Fibroblast of mammary gland (primary cell): Measurements from ENCODE around the gene EXD2.
"Not testable (repeated sequence)": the region's sequence is repeated elsewhere in the genome, so short reads cannot be mapped to it uniquely, and the experiment has no call there.

Experiments used
- DNase-seq: peaks from one replicate; pipeline ENCODE4 v3.0.0-alpha.2; 2010; ENCODE audit warnings: low read depth
- H3K4me3 ChIP-seq: 2 replicates; pipeline ENCODE4 v1.5.1; 2011; ENCODE audit warnings: low read depth, mild to moderate bottlenecking, low read length, moderate library complexity; ENCODE audit not compliant: control insufficient read depth
- TF ChIP-seq, protein P1 (sequence below): conservative IDR thresholded peaks from 2 replicates; pipeline ENCODE4 v1.5.1; 2011; ENCODE audit warnings: low read depth, low read length, inconsistent platforms; ENCODE audit not compliant: control insufficient read depth, insufficient read depth

Gene EXD2

DNA sequence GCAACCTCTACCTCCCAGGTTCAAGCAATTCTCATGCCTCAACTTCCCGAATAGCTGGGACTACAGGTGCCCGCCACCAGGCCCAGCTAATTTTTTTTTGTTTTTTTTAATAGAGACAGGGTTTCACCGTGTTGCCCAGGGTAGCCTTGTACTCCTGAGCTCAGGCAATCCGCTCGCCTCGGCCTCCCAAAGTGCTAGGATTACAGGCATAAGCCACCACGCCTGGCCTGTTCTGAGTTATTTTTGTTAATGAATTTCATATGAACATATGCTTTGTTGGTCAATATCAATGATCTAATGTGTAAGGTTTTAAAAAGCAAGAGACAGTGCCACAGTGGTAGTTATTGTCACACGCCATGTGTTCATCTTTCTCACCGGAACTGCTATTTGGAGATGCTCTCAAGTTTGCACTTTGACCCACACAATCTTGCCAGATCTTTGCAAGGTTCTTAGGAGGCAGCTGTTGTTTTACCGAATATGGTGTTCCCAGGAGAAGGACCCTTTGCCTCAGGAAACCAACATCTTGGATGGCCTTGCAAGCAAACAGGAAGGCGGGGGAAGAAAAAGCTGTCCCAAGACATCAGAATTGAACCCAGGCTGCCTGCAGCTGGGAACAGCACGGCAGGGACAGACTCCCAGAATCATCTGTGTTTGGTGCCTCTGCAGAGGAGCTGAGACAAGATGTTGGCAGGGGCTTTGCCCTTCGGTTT is 98.7 kb downstream of the EXD2 start:
- TF ChIP-seq, protein P1, sequence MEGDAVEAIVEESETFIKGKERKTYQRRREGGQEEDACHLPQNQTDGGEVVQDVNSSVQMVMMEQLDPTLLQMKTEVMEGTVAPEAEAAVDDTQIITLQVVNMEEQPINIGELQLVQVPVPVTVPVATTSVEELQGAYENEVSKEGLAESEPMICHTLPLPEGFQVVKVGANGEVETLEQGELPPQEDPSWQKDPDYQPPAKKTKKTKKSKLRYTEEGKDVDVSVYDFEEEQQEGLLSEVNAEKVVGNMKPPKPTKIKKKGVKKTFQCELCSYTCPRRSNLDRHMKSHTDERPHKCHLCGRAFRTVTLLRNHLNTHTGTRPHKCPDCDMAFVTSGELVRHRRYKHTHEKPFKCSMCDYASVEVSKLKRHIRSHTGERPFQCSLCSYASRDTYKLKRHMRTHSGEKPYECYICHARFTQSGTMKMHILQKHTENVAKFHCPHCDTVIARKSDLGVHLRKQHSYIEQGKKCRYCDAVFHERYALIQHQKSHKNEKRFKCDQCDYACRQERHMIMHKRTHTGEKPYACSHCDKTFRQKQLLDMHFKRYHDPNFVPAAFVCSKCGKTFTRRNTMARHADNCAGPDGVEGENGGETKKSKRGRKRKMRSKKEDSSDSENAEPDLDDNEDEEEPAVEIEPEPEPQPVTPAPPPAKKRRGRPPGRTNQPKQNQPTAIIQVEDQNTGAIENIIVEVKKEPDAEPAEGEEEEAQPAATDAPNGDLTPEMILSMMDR, result no peak
- peak; percentile 58 for DNase-seq

DNA sequence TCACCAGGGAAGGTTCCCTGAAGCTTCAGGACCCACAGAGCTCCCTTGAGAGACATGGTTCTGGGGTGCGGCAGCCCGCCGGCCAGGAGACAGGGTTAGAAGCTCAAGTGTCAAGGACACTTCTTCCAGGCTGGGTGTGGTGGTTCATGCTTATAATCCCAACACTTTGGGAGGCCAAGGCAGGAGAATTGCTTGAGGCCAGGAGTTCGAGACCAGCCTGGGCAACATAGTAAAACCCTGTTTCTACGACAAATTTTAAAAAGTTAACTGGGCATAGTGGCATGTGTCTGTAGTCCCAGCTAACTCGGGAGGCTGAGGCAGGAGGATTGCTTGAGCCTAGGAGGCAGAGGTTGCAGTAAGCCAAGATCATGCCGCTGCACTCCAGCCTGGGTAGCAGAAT is 99.6 kb downstream of the EXD2 start:
- not testable (repeated sequence) for DNase-seq, H3K4me3 ChIP-seq

More for the DNA sequence above, 98.7 kb downstream of the EXD2 start:
- H3K4me3 ChIP-seq, result no peak overlapping the region

DNA sequence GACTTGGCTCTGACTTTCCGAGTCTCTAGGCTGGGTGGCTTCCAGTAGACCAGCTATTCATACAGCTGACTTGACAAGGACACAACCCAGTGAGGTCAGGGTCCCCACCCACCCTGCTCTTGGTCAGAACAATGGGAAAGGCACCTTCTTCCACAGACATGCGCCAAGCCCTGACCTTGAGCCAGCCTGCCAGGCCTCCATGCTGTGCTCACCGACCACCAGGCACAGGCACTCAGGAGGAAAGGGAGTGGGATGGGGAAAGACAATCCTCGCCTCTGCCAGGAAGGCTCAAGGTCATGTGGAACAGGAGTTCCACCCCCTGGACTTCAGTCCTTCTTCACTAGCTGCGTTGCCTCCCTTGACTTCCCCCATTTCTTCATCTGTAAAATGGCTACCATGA is 100.1 kb downstream of the EXD2 start:
- DNase-seq, result no peak
- H3K4me3 ChIP-seq, result no peak overlapping the region
- TF ChIP-seq, protein P1, result no peak

DNA sequence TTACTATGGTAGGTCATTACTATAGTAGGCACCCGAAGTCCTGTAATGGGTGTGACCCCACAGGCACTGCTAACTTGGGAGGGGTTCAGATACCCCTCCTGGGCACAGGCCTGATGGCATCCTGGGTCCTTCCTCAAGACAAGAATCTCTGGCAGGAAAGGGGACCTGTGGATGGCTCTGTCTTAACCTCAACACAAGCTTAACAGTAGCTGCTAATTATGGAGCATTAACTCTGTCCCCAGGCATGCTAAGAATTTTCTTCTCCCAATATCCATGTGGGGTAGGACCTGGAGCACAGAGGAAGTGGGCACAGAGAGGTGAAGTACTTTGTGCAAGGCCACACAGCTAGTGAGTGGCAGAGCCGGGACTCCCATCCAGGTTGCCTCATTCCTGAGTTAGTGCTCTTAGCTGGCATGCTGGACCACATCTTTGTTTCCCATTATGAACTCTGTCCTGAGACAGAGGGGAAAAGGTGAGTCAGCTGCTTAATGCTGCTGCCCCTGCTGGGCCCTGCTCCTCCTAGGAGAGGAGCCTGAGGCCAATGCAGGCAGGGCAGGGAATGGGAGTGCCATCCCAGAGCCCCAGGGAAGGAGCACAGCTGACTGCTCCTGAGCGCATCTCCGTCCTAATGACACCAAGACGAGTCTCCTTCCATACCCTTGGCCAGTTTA is 100.7 kb downstream of the EXD2 start:
- no peak for DNase-seq
- H3K4me3 ChIP-seq, result no peak overlapping the region
- TF ChIP-seq, protein P1, result no peak
